Ovary (tissue), 3 donors: ENCODE measurements around the gene ITPR3.

Experiments used
- CTCF ChIP-seq, 3 donors: fragments of 450-650 bp in 2 of 3; fragments of 200-600 bp in 1 of 3; IDR thresholded peaks; one replicate each; pipeline versions ENCODE4 v1.5.1 to v1.8.0; 2016 to 2022; ENCODE audit warnings: antibody characterized with exemption in 3 of 3, mild to moderate bottlenecking in 1 of 3
- EP300 ChIP-seq: sonication (generic); formaldehyde crosslinking; IDR thresholded peaks from one replicate; pipeline ENCODE4 v1.6.1; 2017; ENCODE audit warnings: antibody characterized with exemption
- donor health status: DM: no; HTN: no; CAD: no.

- TF ChIP-seq CTCF (IDR thresholded peaks at IDR 0.05) (no peak), EP300 (no peak)
Observed at GRCh38 chr6:33588894-33589293, 32.2 kb upstream of the ITPR3 start.
